Measurements from ENCODE around the gene DHRS4.
A peak's percentile ranks its signal among the peaks of the same experiment; 100 is the strongest.
"Not testable (repeated sequence)": the region's sequence is repeated elsewhere in the genome, so short reads cannot be mapped to it uniquely, and the experiment has no call there.

DHRS4 gene

GRCh38 chr14:23941669-23942068 lies 11.9 kb upstream of the DHRS4 start:
- DNase-seq = no peak

- no peak for DNase-seq
Observed at GRCh38 chr14:23942587-23942986, 11.0 kb upstream of the DHRS4 start.

GRCh38 chr14:23949069-23949468 lies 4.5 kb upstream of the DHRS4 start:
- DNase-seq = not testable (repeated sequence)

- no peak for DNase-seq
Observed at GRCh38 chr14:23950411-23951135, 3.0 kb upstream of the DHRS4 start.

- not testable (repeated sequence) for DNase-seq
Observed at GRCh38 chr14:23951136-23951466, 2.5 kb upstream of the DHRS4 start.

GRCh38 chr14:23951590-23952201 lies 1.9 kb upstream of the DHRS4 start:
- DNase-seq = no peak

- DNase-seq = not testable (repeated sequence)
Observed at GRCh38 chr14:23953116-23953463, 480 bp upstream of the DHRS4 start.

GRCh38 chr14:23954279-23954614 lies 677 bp downstream of the DHRS4 start:
- not testable (repeated sequence) for DNase-seq

GRCh38 chr14:23954965-23955364 lies 1.4 kb downstream of the DHRS4 start:
- not testable (repeated sequence) for DNase-seq

- not testable (repeated sequence) for DNase-seq
Observed at GRCh38 chr14:23955811-23956210, 2.2 kb downstream of the DHRS4 start.

GRCh38 chr14:23957913-23958569 lies 4.5 kb downstream of the DHRS4 start:
- DNase-seq = not testable (repeated sequence)

GRCh38 chr14:23960899-23961298 lies 7.3 kb downstream of the DHRS4 start:
- not testable (repeated sequence) for DNase-seq

- not testable (repeated sequence) for DNase-seq
Observed at GRCh38 chr14:23961704-23962103, 8.1 kb downstream of the DHRS4 start.

GRCh38 chr14:23969130-23969480 lies 15.5 kb downstream of the DHRS4 start:
- not testable (repeated sequence) for DNase-seq

- not testable (repeated sequence) for DNase-seq
Observed at GRCh38 chr14:23969481-23970282, 16.1 kb downstream of the DHRS4 start.

- not testable (repeated sequence) for DNase-seq
Observed at GRCh38 chr14:23970283-23970659, 16.7 kb downstream of the DHRS4 start.

GRCh38 chr14:23973178-23973577 lies 19.6 kb downstream of the DHRS4 start:
- not testable (repeated sequence) for DNase-seq

GRCh38 chr14:23974041-23974440 lies 20.5 kb downstream of the DHRS4 start:
- not testable (repeated sequence) for DNase-seq

GRCh38 chr14:23977208-23977607 lies 23.6 kb downstream of the DHRS4 start:
- DNase-seq = not testable (repeated sequence)

GRCh38 chr14:23981951-23982813 lies 28.6 kb downstream of the DHRS4 start:
- not testable (repeated sequence) for DNase-seq

- DNase-seq = peak; percentile 61
Observed at GRCh38 chr14:23984891-23985602, 31.5 kb downstream of the DHRS4 start.

GRCh38 chr14:23988223-23988606 lies 34.6 kb downstream of the DHRS4 start:
- DNase-seq = not testable (repeated sequence)
